Jurkat, Clone E6-1 (cell line): ENCODE measurements around the gene FAM234A.
A peak's percentile ranks its signal among the peaks of the same experiment; 100 is the strongest.

ENCODE experiments used
- DNase-seq: peaks from one replicate; pipeline ENCODE4 v3.0.0-alpha.2; 2011; ENCODE audit warnings: low read depth, low spot score
- H3K4me3 ChIP-seq: 2 replicates; pipeline ENCODE4 v1.5.1; 2011; ENCODE audit warnings: mild to moderate bottlenecking, low read length, control low read depth, moderate library complexity

The FAM234A gene

DNA sequence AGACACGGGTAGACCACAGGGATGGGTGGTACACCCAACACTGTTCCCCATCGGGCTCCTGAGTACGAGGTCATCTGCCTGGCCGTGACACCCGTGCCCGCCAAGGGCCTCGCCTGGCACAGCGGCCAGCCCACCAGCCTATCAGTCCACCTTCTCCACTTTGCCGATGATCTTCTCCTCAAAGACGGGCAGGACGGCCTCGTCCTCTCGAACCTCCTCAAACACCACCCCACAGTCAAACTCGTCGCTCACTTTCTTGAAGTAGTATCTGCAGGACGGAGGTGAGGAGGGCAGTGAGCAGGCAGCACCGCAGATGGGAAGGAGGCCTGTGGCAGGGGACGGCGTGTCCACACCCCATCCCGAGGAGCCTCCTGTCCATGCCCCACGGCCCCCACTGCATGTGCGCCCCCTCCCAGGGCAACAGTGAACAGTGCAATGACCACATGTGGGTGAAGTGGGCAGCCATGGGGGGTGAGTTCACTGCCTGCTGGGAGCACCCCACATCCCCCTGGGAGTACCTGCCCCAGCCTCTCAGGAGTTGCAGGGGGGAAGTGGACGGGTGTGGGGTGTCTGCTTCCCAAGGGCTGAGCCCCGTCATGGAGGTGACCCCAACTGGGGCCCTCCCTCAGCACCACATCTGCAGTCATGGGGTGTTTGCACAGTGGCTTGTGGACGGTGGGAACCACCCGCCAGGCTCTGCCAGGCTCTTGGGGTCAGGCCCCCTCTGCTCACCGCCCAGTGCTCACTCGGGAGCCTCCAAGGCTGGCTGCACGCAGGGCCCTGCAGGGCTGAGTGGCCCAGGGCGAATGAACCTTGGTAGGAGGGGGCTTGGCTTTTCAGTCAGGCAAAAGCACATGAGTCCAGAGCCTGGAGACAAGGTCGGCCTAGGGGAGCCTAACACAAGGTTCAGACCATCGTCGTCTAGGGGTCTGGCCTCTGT lies 53.6 kb downstream of the FAM234A start:
- H3K4me3 ChIP-seq: no peak overlapping the region
- DNase-seq: no peak

DNA sequence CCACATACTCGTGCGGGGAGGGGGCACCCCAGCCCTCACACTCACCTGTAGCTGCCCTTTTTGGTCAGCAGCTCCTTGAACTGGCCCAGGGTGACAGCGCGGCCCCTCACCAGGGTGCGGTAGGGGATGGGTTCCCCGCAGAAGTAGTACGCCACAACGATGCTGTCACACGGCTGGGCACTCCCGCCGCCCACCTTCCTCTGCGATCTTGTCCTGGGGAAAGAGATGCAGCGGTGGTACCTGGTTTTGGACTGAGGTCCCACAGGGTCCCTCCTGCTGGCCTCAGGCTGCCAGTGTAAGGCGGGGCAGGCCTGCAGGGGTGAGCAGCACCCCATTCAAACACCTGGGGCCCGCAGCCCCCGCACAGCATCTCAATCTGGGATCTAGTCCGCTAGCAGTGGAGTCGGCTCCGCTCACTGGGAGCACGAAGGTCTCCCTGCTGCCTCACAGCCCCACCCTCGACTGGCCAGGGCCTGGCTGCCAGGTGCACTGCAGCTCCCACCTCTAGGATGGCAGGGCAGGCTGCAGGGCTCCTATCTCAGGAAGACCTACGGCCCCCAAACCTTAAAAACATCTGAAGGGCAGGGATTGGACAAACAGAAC lies 54.9 kb downstream of the FAM234A start:
- no peak overlapping the region for H3K4me3 ChIP-seq
- no peak for DNase-seq

DNA sequence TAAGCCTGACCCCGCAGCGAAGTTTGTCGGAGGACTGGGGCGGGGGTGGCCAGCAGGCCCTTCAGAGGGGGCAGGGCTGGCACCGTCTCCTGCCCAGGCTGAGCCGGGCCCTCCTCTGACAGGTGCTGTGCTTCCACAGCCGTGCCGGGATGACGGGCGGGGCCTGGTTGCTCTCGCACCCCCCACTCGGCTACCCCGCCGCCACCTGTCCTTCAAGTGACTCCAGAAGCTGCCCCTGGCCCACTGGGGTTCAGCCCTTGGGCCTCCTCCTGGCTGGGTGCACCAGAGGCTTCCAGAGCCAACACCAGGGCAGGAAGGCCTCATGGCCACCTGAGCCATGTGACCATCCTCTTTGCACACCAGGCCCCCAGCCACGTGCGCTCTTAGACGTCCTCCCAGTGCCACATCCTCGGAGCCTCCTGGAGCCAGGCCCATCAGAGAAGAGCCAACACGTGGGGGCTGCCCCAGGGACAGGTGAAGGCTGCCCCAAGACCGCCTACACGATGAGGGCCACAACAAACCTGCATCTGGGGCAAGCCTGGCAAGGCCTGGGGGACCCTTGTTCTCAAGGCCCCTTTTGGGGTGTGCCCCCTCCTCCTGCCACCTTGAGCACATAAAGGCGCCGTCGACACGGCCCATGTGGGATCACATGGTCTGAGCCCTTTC lies 55.5 kb downstream of the FAM234A start:
- no peak for DNase-seq
- no peak overlapping the region for H3K4me3 ChIP-seq

DNA sequence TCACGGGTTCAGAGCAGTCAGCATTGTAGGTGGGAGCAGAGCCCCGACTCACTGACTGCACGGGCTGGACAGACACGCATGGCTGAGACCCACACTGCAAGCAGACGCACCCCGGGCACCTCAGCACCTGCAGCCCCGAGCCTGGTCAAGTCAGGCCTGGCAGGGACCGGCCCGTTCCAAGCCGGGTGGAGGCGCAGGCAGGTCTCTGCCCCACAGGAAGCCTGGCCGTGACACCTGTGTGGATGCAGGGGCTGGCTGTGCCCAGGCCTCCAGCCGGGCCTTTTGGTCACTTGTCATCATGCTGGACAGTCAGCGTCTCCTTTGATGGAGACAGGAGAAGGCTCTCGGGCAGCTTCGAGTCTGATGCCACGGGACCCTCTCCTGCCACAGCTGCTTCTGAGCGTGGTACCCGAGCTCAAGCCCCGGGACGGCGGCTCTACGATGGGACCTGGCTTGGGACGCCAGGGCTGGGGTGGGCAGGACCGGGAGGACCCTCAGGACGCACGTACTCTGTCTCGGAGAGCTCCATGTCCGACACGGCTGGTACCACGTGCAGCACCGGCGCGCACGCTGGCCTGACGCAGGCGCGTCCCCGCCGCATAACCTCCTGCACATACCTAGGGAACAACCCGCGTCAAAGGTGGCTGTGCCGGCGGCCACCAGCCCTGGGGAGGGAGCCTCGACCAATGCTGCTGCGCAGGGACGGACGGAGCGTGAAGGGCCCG lies 56.2 kb downstream of the FAM234A start:
- H3K4me3 ChIP-seq: no peak overlapping the region
- no peak for DNase-seq

DNA sequence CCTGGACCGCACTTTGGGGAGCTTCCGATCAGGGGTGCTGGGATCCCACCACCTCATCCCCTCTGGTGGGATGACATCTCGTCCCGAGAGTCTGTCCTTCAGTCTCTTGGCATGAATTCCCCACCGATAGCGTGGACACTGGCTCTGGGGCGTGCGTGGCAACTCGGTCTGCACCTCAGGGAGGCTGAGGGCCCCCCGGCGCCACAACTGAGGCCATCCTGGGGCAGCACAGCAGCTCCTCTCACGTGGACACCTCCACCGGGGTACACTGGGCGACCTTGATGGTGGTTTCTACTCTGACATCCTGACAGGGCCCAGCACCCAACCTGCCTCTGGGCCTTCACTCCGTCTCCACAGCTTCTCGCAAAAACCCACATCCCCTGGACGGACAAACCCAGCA lies 56.9 kb downstream of the FAM234A start:
- H3K4me3 ChIP-seq: no peak overlapping the region
- no peak for DNase-seq

DNA sequence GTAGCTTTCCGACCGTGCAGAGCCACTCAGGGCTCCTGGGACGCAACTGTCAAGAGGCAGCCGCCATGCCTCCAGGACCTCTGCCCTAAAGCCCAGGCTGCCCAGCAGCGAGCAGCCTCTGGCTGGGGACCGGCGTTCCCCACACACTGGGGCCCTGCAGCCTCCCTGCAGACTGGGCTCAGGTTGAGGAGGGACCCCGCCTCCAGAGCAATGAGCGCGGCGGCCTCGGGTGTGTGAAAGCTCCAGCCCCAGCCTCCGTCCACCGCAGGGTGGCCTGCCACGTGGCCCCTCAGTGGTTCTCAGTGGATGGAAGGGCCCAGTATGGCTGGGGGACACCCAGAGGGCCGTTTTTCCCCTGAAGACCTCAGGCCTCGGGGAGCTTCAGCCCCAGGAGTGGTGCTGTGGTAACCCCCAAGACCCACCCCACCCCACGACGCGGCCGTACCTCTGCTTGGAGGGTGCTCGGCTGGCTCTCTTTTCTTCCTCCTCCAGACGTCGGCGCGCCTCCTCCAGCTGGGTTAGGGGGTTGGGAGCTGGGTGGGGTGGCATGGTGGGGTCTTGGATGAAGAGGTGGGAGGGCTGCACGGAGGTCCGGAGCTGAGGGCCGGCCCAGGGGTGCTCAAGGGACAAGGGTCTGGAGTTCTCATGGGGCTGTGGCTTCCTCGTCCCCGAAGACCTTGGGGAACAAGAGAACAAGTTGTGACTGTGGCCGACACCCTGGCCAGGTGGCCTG lies 58.6 kb downstream of the FAM234A start:
- no peak for DNase-seq
- no peak overlapping the region for H3K4me3 ChIP-seq

DNA sequence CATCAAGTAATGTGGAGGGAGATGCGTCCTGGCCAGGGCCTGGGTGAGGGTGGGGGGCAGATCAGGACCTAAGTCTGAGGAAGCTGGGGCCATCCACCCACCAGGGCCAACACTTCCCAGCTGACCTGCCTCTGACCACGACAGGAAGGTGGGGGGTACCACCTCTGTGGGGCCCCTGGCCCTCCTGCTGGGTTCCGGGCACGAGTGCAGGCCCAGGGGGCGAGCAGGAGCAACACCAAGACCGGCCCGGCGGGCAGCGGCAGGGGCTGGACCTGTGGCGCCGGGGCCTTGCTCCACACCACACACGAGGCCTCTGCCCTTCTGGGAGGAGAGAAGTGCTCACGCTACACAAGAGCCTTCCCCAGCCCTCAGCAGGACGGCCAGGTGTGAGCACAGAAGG lies 61.7 kb downstream of the FAM234A start:
- no peak for DNase-seq
- H3K4me3 ChIP-seq: no peak overlapping the region

DNA sequence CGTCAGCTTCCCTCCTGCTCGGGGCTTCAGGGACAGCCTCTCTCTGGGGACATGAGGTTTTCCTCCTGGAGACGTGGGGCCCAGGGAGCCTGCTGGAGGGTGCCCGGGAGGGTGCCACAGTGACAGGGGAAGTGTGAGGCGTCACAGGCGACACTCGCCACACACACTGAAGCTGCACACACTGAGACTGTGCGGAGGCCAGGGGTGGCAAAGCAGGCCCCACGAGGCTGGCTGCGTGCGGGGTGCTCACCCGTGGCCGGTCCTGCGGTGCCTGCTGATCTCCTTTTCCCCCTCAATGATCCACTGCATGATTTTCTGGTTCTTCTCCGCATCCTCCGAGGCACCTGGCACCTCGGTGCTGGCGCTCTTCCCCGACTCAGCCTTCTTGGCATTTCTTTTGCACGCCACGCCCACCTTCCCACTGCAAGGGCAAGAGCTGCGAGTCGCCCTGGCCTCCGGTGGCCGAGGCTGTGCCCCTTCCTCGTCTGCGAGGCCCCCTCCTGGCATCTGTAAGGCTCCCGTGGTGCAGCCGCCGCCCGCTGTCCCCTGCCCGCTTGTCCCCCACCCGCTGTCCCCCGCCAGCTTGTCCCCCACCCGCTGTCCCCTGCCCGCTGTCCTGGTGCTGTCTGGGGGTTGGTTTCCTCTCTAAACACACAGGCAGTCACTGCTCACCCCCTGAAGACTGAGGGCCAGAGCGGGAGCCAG lies 62.3 kb downstream of the FAM234A start:
- no peak overlapping the region for H3K4me3 ChIP-seq
- no peak for DNase-seq

DNA sequence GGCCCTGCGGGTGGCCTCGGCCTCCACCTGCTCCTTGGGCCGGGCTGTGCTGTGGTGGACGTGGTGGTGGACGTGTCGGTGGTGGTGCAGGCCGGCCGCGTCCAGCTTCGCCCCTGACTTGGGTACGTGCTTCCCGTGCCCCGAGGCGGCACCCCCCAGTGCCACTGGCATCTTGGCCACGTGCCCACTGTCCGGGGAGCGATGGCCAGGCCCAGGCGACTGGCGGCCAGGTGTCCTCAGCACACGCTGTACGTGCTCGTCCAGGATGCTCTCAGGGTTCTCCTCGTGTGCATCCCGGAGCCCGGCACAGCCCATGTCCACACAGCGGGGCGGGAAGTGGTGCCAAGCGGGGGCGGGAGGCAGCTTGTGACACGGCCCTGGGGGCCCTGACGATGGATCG lies 63.2 kb downstream of the FAM234A start:
- no peak for DNase-seq
- no peak overlapping the region for H3K4me3 ChIP-seq

DNA sequence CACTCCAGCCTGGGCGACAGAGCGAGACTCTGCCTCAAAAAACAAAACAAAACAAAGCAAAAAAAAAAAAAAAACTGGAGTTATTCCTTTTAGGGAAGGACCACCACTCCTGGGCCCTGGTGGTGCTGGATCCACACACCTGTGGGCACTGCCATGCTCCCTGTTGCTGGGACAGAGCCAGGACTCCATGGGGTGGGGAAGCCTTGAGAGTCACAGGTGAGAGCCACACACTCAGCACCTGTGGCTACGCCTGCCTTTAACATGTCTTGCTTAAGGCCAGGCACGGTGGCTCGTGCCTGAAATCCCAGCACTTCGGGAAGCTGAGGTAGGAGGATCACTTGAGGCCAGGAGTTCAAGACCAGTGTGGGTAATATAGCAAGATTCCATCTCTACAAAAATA lies 66.6 kb downstream of the FAM234A start:
- no peak for DNase-seq
- no peak overlapping the region for H3K4me3 ChIP-seq

DNA sequence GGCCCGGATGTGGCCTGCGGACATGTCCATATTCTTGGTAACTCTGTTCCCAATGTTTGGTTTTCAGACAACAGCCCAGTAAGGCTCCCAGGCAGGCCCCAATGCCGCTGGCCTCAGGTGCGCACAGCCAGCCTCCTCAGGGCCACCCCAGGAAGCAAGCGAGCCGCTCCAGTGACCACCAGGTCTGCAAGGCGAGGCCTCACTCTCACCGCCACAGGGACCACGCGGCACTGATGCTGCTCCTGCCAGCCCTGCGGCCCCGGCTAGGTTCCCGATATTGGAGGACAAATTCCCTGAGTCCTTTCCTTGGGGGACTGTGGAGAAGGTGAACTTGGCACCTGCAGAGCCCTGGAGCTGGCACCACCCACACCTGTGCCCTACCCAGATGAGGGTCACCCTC lies 67.3 kb downstream of the FAM234A start:
- no peak for DNase-seq
- H3K4me3 ChIP-seq: no peak overlapping the region

DNA sequence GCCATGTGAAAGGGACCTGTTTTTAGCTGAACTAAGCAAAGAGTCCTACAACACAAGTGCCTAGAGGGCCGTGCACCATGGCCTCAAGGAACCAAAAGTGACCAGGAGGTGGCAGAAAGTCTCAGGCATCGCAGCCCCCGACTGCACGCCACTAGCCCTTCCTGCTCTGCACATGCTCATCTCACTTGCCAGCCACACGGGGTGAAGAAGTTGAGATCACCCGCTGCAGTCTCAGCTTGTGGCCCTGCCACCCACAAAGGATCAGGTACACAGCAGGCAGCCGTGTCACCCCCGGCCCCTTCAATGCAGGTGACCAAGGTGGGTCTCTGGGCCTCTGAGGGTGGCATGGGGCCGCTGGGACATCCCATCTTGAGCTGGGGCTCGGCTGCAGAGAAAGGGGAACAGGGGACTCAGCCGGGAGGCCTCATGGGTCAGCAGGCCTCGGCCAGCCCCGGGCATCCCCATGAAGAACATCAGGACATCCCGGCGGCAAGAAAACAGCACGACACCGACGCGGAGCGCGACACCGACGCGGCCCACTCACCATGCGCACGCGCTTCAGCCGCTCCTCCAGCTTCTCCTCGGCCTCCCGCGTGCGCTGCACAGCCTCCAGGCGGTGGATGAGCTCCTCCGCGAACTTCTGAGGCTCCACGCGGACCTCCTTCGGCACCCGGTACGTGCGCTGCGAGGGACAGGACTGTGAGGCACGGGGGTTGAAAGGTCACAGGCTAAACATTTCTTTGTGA lies 69.3 kb downstream of the FAM234A start:
- no peak for DNase-seq
- no peak overlapping the region for H3K4me3 ChIP-seq

DNA sequence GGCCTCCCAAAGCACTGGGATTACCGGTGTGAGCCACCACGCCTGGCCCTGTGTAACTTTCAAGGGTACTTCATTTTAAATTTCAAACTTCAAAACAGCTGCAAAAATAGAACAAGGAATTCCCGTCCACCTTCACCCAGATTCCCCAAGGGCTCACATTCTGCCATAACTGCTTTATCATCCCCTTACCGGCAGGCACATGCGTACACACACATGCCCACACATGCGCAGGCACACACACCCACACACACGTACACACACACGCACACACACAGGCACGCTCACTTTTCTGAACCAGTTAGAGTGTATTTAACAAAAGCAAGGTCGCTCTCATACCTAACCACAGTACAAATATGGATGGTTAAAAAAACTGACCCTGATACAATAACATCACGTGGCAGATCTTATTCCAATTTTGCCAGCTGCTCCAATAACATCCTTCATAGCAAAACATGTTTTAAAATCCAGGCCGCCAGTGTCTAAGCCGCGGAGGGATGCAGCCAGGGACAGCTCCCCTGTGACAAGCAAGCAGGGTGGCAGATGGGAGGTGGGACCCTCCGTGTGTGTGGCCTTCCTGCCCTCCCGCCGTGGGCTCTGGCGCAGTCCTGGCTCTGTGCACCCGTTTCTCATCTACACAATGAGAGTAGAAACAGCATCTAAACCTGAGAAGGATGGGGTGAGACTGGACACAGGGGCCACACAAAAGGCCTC lies 71.5 kb downstream of the FAM234A start:
- no peak for DNase-seq
- H3K4me3 ChIP-seq: no peak overlapping the region

DNA sequence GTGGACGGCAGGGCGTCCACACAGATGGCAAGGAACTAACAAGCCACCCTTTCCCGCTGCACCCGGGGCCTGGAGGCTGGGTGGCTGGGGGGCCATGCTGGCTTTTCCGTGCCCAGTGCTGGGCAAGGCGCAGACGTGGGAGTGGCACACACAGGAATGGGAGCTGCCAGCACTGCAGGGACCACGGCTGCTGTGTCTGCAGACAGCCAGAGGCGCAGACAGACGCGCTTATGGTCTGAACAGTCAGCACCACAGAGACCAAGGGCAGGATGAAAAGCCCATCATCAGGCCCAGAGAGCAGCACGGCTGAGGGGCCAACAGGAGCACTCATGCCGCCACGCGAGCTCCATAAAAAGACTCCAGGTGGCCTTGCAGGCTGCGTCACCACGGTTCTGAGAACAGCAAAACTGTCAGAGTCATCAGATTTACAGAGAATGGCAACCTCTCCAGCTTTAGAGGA lies 72.3 kb downstream of the FAM234A start:
- H3K4me3 ChIP-seq: no peak overlapping the region
- no peak for DNase-seq

DNA sequence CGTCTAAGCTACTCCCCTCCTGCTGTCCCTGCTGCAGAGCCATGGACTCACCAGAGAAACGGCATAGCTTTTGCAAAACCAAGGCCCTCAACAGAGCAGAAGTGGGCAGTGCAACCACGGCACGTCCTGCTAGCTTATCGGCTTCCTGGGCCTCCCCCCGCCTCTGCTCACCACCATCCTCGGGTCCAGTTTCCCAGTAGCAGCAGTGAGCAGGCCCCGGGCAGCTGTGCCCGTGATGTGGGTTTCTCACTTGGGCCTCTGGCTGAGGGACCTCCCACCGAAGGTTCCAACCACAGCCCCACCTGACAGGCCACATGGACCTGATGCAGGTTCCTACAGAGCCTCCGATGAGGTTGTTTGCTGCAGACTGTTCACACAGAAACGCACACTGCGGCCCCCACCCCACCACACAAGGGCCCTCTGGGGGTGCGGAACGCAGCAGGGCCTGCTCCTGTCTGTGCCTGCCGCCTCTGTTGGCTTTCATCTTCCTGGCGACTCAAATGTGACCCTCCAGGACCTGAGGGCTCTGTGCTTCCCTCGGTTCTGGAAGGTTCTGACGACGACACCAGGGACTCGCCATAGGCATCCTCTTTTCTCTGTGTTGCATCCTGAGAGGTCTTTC lies 73.2 kb downstream of the FAM234A start:
- no peak for DNase-seq
- no peak overlapping the region for H3K4me3 ChIP-seq

DNA sequence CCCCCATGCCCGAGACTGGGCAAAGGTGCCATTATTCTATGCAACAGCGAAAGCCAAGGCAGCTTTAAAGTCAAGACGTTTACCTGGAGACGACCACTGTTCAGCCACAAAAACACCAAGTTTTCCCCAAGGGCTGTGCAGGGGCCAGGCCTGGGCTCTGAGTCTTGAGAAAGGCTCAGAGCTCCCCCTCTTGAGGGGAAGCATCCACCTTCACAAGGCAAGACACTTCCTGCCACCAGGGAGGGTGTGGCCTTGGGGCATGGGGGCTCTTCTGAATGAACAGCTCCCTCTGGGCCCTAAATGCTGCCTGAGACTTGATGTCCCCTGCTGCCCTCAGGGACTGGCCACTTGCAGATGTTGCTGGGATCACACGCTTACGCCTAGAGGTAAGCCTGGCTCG lies 74.9 kb downstream of the FAM234A start:
- no peak overlapping the region for H3K4me3 ChIP-seq
- DNase-seq: peak; percentile 80

DNA sequence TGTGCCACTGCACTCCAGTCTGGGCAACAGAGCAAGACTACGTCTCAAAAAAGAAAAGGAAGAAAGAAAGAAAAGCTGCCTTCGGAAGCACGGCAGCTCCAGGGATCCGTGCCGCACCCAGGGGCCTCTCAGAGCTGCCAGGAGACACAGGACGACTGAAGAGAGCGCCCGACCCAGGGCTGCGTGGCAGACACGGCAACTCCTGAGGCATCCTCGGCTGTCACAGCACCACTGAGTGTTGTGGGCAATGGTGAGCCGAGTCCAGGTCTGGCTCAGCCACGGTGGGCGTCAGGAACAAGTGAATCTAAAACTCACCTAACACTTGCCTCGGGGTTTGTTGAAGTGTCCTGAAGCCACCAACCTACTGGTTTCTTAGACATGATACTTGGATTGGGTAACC lies 77.1 kb downstream of the FAM234A start:
- DNase-seq: no peak
- no peak overlapping the region for H3K4me3 ChIP-seq
